SJCRH30 (cell line): ENCODE results near the gene TRIO. TPM values are rescaled to one million over a fixed set of nuclear protein-coding genes. Genes with fewer than 3 reads are reported as not detected.

Source experiments
- DNase-seq, 2 experiments: peaks; one replicate each; pipeline ENCODE4 v3.0.0-alpha.2; 2015 to 2020
- H3K27ac ChIP-seq: fragments of 250-450 bp; sonication (Bioruptor Pico); 2 replicates; pipeline ENCODE4 v1.5.1; 2020; ENCODE audit warnings: mild to moderate bottlenecking, moderate library complexity
- H3K27me3 ChIP-seq: fragments of 250-450 bp; sonication (Bioruptor Pico); 2 replicates; pipeline ENCODE4 v1.5.1; 2020; ENCODE audit warnings: mild to moderate bottlenecking, moderate library complexity
- H3K36me3 ChIP-seq: fragments of 250-450 bp; sonication (Bioruptor Pico); 2 replicates; pipeline ENCODE4 v1.5.1; 2020; ENCODE audit warnings: mild to moderate bottlenecking, moderate library complexity
- H3K4me1 ChIP-seq: fragments of 250-450 bp; sonication (Bioruptor Pico); 2 replicates; pipeline ENCODE4 v1.5.1; 2020; ENCODE audit warnings: mild to moderate bottlenecking, moderate library complexity
- H3K4me3 ChIP-seq: fragments of 250-450 bp; sonication (Bioruptor Pico); 2 replicates; pipeline ENCODE4 v1.5.1; 2020; ENCODE audit warnings: mild to moderate bottlenecking, moderate library complexity
- H3K9me3 ChIP-seq: fragments of 250-450 bp; sonication (Bioruptor Pico); replicated peaks from 2 replicates; pipeline ENCODE4 v1.5.1; 2020; ENCODE audit warnings: mild to moderate bottlenecking, moderate library complexity
- total RNA-seq: library from RNA; depleted of rRNA; stranded (reverse); fragments of >200 nt; shearing (Covaris generic); gene quantifications from 2 replicates; pipeline ENCODE4 v1.2.3, GENCODE V29; 2014

The TRIO gene
- total RNA-seq, 1 experiment from 2014 or later = 82.9 TPM

- no peaks in the 10 kb centered on the region for H3K9me3 ChIP-seq
- H3K27me3 ChIP-seq = no peaks in the 10 kb centered on the region
- no peak overlapping the region for H3K4me3 ChIP-seq
- no peaks in the 10 kb centered on the region for H3K36me3 ChIP-seq
- peak overlapping the region; percentile 22; the same call in 1 of the 2 replicates for H3K27ac ChIP-seq
- peaks cover 47% of the 10 kb centered on the region for H3K4me1 ChIP-seq
- peak; percentile 56 to 77 for DNase-seq
These were observed 127.1 kb downstream of the TRIO start for GRCh38 chr5:14270209-14270702.

- no peak overlapping the region for H3K27ac ChIP-seq
- peaks cover 24% of the 10 kb centered on the region for H3K4me1 ChIP-seq
These were observed 129.5 kb downstream of the TRIO start for GRCh38 chr5:14272548-14273205.

GRCh38 chr5:14273207-14273767 is 130.1 kb downstream of the TRIO start:
- H3K4me3 ChIP-seq = no peak overlapping the region
- H3K4me1 ChIP-seq = peaks cover 18% of the 10 kb centered on the region
- DNase-seq = no peak
- no peaks in the 10 kb centered on the region; the same call in 1 of the 2 replicates for H3K36me3 ChIP-seq
- H3K27ac ChIP-seq = no peak overlapping the region
- H3K9me3 ChIP-seq = no peaks in the 10 kb centered on the region
- no peaks in the 10 kb centered on the region for H3K27me3 ChIP-seq

More at GRCh38 chr5:14272548-14273205, 129.5 kb downstream of the TRIO start:
- H3K36me3 ChIP-seq = no peaks in the 10 kb centered on the region; the same call in 1 of the 2 replicates
- no peak for DNase-seq
- H3K27me3 ChIP-seq = no peaks in the 10 kb centered on the region
- H3K9me3 ChIP-seq = no peaks in the 10 kb centered on the region
- H3K4me3 ChIP-seq = no peak overlapping the region

GRCh38 chr5:14276380-14276779 is 133.2 kb downstream of the TRIO start:
- DNase-seq = no peak
- H3K36me3 ChIP-seq = no peaks in the 10 kb centered on the region; the same call in none of the 2 replicates

GRCh38 chr5:14277385-14278320 is 134.5 kb downstream of the TRIO start:
- H3K4me1 ChIP-seq = no peaks in the 10 kb centered on the region
- H3K36me3 ChIP-seq = no peaks in the 10 kb centered on the region; the same call in none of the 2 replicates
- no peaks in the 10 kb centered on the region for H3K9me3 ChIP-seq
- DNase-seq = no peak
- H3K27me3 ChIP-seq = no peaks in the 10 kb centered on the region
- no peak overlapping the region for H3K4me3 ChIP-seq
- no peak overlapping the region for H3K27ac ChIP-seq

More at GRCh38 chr5:14276380-14276779, 133.2 kb downstream of the TRIO start:
- H3K27ac ChIP-seq = no peak overlapping the region
- no peaks in the 10 kb centered on the region for H3K4me1 ChIP-seq
- H3K9me3 ChIP-seq = no peaks in the 10 kb centered on the region
- no peaks in the 10 kb centered on the region for H3K27me3 ChIP-seq
- no peak overlapping the region for H3K4me3 ChIP-seq

- Histone ChIP-seq H3K9me3 (no peaks in the 10 kb centered on the region), H3K36me3 (no peaks in the 10 kb centered on the region; the same call in none of the 2 replicates), H3K27ac (no peak overlapping the region), H3K27me3 (no peaks in the 10 kb centered on the region), H3K4me1 (no peaks in the 10 kb centered on the region), H3K4me3 (no peak overlapping the region)
- no peak for DNase-seq
These were observed 137.2 kb downstream of the TRIO start for GRCh38 chr5:14280294-14280854.

- H3K36me3 ChIP-seq = no peaks in the 10 kb centered on the region; the same call in none of the 2 replicates
- no peaks in the 10 kb centered on the region for H3K4me1 ChIP-seq
- H3K4me3 ChIP-seq = no peak overlapping the region
- no peaks in the 10 kb centered on the region for H3K9me3 ChIP-seq
- DNase-seq = no peak
- no peak overlapping the region for H3K27ac ChIP-seq
- no peaks in the 10 kb centered on the region for H3K27me3 ChIP-seq
These were observed 138.6 kb downstream of the TRIO start for GRCh38 chr5:14281746-14282181.

GRCh38 chr5:14283139-14283538 is 140.0 kb downstream of the TRIO start:
- H3K27ac ChIP-seq = no peak overlapping the region
- no peaks in the 10 kb centered on the region for H3K9me3 ChIP-seq
- no peaks in the 10 kb centered on the region for H3K4me1 ChIP-seq
- H3K4me3 ChIP-seq = no peak overlapping the region
- H3K27me3 ChIP-seq = no peaks in the 10 kb centered on the region
- no peak for DNase-seq
- H3K36me3 ChIP-seq = peaks cover 2% of the 10 kb centered on the region; the same call in 1 of the 2 replicates

- H3K27me3 ChIP-seq = no peaks in the 10 kb centered on the region
- peaks cover 2% of the 10 kb centered on the region; the same call in 1 of the 2 replicates for H3K36me3 ChIP-seq
- H3K27ac ChIP-seq = no peak overlapping the region
- H3K4me1 ChIP-seq = no peaks in the 10 kb centered on the region
- no peaks in the 10 kb centered on the region for H3K9me3 ChIP-seq
- DNase-seq = no peak
- no peak overlapping the region for H3K4me3 ChIP-seq
These were observed 141.4 kb downstream of the TRIO start for GRCh38 chr5:14284392-14285148.

GRCh38 chr5:14286007-14286406 is 142.9 kb downstream of the TRIO start:
- H3K36me3 ChIP-seq = peaks cover 2% of the 10 kb centered on the region; the same call in 1 of the 2 replicates
- no peak overlapping the region for H3K27ac ChIP-seq
- no peaks in the 10 kb centered on the region for H3K4me1 ChIP-seq
- no peaks in the 10 kb centered on the region for H3K27me3 ChIP-seq
- H3K9me3 ChIP-seq = no peaks in the 10 kb centered on the region
- DNase-seq = no peak
- H3K4me3 ChIP-seq = no peak overlapping the region

GRCh38 chr5:14286574-14287421 is 143.7 kb downstream of the TRIO start:
- H3K27me3 ChIP-seq = no peaks in the 10 kb centered on the region
- DNase-seq = no peak
- peaks cover 2% of the 10 kb centered on the region; the same call in 1 of the 2 replicates for H3K36me3 ChIP-seq
- H3K4me3 ChIP-seq = no peak overlapping the region
- H3K27ac ChIP-seq = no peak overlapping the region
- H3K4me1 ChIP-seq = no peaks in the 10 kb centered on the region
- no peaks in the 10 kb centered on the region for H3K9me3 ChIP-seq

- no peaks in the 10 kb centered on the region for H3K9me3 ChIP-seq
- H3K27ac ChIP-seq = no peak overlapping the region
- DNase-seq = no peak
- no peaks in the 10 kb centered on the region for H3K4me1 ChIP-seq
- H3K36me3 ChIP-seq = 0 out of 2 replicates have a peak, but pooled peaks cover 2% of the 10 kb centered on the region
- H3K27me3 ChIP-seq = no peaks in the 10 kb centered on the region
- H3K4me3 ChIP-seq = no peak overlapping the region
These were observed 149.9 kb downstream of the TRIO start for GRCh38 chr5:14292766-14293658.
